ENCODE measurements around the gene PMM2.
A peak's percentile ranks its signal among the peaks of the same experiment; 100 is the strongest.
"Not testable (repeated sequence)": the region's sequence is repeated elsewhere in the genome, so short reads cannot be mapped to it uniquely, and the experiment has no call there.

The PMM2 gene

GRCh38 chr16:8797364-8798173 is at the start of gene PMM2, which contains the start of gene TMEM186:
PMM2 (plus strand) TSS chr16:8797839; CDS start chr16:8797883, 44 bp downstream.
TMEM186 (minus strand) TSS chr16:8797639; CDS start chr16:8797614, 25 bp downstream.
- peak; percentile 96 for FAIRE-seq

DNA sequence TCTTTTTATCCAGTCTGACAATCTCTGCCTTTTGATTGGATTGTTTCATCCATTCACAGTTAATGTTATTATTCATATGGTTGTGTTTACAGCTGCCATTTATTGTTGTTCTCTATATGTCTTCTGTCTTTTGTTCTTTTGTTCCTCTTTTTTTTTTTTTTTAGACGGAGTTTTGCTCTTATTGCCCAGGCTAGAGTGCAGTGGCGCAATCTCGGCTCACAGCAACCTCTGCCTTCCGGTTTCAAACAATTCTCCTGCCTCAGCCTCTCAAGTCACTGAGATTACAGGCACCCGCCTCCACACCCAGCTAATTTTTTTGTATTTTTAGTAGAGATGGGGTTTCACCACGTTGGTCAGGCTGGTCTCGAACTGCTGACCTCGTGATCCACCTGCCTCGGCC is 48.7 kb upstream of the PMM2 start:
- FAIRE-seq, result not testable (repeated sequence)

DNA sequence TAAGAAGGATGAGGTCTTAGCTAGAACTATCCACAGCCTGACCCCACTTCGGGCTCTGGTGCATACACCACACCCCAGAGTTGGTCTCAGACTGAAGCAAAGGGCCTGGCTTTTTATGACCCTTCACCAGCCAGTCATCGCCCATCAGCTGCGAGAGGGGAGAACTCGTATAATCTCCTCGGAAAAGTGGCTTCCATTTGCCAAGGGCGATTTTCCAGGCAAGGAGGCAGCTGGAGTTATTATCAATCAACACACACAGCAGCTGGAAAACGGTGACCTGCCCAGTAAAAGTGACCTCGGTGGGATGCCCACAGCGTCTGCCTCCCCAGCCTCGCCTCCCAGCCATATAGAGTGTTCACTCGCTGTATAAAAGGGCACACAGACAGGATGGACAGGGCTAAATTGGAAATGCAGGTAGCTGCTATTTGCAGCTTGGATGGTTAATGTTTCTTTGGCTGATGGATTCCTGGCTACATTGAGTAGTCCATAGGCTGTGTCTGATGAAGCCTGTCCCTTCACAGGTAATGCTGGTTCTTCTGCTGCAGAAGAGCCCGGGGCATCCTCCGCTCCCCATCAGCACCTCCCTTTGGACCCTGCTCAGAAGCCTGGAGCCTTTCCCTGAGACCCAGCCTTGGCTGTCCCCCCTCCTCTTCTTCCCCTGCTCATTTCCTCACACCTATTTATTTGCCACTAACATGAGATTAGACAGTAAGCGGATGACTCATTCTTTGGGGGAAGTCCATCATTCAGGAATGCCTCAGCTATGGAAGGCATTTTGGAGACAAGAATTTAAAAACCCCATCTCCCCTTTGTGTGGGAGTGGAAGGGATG is 45.9 kb upstream of the PMM2 start:
- no peak for FAIRE-seq

DNA sequence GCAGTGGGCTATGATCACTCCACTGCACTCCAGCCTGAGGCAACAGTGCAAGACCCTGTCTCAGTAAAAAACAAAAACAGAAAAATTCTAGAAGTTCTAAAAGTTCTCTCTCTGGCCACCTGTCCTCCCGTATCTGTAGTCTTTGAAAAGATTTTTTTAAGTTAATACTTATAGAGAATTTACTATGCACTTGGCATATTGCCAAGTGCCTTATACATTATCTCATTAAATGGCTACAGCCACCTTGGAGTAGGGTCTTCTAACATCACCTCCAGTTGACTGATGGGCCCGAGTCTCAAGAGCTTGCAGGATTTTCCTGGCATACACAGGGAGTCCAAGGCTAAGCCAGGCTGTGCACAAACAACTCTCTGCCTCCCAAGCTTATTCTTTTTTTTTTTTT is 44.9 kb upstream of the PMM2 start:
- FAIRE-seq, result no peak

DNA sequence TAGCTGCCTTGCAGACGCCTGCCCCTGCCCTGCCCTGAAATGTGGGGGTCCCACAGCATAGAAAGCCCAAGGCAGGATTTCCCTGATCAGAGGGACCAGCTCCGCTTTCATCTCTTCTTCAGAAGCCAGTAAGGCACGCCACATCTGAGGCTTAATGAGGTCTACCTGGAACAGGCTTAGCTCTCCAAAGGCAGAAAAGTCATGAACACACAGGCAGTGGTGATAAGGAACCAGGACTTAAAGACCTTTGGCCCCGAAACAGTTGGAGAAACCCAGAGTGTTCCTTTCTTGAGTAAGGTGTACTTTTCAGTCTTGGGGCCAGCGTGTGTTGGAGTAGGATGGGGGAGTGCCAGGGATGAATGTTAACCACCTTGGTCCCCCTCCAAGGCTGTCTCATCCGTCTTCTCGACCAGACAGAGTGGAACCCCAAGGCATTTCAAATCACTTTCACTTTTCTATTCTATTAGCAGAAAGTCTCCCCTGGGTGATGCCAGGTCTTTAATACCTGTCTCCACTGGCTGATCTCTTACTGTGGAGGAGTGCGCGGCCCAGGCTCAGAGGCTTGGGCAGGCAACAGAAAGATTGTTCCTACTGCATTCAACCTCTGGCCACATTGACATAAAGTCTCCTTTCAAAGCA is 44.1 kb upstream of the PMM2 start:
- FAIRE-seq, result no peak

- FAIRE-seq, result no peak
These were observed 40.9 kb upstream of the PMM2 start for GRCh38 chr16:8756755-8757154.

GRCh38 chr16:8758022-8758421 is 39.6 kb upstream of the PMM2 start:
- FAIRE-seq, result no peak

DNA sequence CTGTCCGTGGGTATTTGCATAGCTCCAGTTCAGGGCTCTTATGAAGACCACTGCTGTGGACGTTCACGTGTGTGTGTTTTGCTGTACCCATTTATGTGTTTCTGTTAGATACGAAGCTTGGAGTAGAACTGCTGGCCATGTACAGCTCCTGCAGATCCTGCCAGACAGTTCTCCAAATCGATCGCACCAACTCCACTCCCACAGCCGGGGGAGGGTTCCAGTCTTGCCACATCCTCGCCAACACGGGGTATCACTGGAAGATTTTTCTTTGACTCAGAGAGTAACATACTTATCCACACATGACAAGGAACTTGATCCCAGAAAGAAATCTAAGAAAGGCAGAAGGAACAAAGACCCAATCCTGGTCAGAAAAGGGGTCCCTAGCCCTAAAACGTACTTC is 37.6 kb upstream of the PMM2 start:
- no peak for FAIRE-seq

DNA sequence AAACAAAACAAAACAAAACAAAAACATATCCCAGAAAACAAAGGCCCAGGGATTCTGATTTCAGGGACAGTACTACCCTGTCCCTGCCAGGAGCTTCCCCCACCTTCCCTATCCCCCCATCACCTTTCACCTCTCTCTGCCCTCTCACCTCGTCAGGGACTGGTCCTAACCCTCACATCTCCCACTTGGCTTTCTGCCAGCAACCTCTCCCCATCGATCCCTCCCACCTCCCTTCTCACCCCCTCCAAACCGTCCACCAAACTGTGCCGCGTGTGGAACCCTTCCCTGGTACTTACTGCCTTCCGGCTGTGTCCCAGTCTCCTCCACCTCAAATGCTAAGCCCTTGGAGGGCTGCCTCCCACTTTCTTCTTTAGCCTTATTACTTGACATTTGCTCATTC is 36.6 kb upstream of the PMM2 start:
- FAIRE-seq, result no peak

DNA sequence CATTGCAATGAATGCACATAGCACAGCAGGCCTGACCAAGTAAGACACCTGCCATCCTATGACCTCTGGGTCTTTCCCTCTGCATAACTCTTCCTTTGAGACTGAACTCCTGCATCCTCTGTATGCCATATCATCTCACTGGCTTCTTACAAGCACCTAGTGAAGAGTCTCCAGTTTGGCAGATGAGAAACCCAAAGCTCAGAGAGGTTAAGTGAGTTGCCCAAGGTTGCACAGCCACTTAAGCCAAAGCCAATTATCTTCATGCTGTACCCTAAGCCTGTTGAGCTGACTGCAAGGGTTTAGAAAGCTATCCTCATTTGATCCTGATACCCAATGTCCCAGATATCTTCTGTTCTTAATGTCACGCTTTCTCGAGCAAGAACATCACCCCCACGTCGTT is 35.4 kb upstream of the PMM2 start:
- FAIRE-seq, result no peak

GRCh38 chr16:8763083-8763482 is 34.6 kb upstream of the PMM2 start:
- FAIRE-seq, result no peak

DNA sequence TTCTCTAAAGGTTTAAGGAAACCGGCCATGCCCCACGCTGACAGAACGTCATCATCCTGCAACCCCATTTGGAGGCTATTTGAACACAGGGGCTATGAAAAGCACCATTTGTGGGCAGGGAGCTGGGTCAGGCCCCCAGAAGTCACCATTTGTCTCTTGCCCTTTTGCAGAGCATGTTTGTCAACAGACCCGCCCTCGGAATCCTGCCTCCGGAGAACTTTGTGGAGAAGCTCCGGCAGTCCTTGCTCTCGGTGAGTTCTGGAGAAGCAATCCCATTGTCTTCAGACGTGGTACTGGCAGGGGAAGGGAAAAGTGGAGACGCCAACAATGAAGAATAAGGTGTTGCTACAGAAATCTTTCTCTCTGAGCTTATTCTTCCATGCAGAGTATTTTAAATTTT is 33.7 kb upstream of the PMM2 start:
- FAIRE-seq, result no peak

GRCh38 chr16:8764525-8765250 is 33.0 kb upstream of the PMM2 start:
- no peak for FAIRE-seq

- FAIRE-seq, result no peak
These were observed 30.5 kb upstream of the PMM2 start for GRCh38 chr16:8767176-8767575.

GRCh38 chr16:8768283-8768682 is 29.4 kb upstream of the PMM2 start:
- FAIRE-seq, result no peak

DNA sequence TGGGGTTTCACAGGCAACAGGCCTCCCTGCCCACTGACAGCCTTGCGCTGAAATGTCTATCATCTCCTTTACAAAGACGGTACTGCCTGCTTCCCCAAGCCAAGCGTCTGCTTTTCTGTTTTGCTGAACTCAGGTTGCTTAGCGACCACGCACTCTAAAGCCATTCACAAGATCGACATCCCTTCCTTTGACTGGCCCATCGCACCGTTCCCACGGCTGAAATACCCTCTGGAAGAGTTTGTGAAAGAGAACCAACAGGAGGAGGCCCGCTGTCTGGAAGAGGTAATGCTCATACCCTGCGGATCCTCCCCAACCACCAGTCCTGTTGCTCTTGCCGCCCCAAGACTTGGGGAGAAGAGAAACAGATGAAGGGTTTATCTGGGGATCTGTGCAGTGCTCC is 28.9 kb upstream of the PMM2 start:
- no peak for FAIRE-seq

DNA sequence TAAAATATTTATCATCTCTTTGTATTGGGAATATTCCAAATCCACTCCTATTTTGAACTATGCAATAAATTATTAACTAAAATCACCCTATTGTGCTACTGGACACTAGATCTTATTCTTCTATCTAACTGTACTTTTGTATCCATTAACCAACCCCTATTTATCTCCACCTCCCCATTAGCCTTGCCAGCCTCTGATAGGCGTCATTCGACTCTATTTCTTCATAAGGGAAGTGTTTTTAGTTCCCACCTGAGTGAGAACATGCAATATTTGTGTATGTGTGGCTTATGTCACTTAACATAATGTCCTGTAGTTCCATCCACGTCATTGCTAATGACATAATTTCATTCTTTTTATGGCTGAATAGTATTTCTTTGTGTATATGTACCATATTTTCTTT is 24.1 kb upstream of the PMM2 start:
- FAIRE-seq, result no peak

- no peak for FAIRE-seq
These were observed 23.4 kb upstream of the PMM2 start for GRCh38 chr16:8774208-8774607.

GRCh38 chr16:8775359-8775758 is 22.3 kb upstream of the PMM2 start:
- no peak for FAIRE-seq

DNA sequence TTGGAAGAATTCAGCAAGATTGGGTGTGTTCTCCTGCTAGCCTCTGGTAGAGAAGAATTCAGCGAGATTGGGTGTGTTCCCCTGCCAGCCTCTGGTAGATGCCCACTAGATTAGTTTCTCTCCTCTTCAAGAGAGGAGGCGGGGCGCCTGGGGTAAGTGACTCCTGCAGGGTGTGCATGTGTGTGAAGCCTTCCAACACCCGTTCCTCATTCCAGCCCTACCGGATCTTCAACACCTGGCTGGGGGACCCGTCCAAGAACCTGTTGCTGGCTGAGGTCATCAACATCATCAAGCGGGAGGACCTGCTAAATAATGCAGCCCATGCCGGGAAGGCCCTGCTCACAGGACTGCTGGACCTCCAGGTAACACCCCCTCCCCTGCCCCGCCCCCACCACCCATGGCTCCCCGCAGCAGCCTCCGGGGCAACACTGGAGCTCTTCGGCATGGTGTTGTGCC is 21.5 kb upstream of the PMM2 start:
- no peak for FAIRE-seq

GRCh38 chr16:8777217-8777616 is 20.4 kb upstream of the PMM2 start:
- FAIRE-seq, result no peak

- no peak for FAIRE-seq
These were observed 15.8 kb upstream of the PMM2 start for GRCh38 chr16:8781797-8782196.

DNA sequence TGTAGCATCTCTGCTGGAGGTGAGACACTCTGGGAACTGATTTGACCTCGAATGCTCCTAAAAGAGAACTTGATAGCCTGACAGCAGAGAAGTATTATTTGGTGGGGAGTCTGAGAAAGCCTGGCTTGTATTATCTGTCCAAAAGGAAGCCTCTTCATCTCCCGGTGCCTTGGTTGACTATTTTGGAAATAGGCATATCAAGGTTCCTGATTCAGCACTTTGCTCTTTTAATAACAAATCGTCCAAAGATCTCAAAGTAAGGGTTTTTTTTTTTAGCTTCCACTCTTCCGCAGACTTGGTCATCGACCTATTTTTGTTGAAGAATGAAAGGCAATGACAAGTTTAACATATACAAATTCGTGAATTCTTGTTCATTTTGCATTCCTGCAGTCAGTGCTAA is 15.0 kb upstream of the PMM2 start:
- no peak for FAIRE-seq
